Vagina (tissue), 2 donors: ENCODE results near the gene AMBRA1. TPM values are rescaled to one million over a fixed set of nuclear protein-coding genes. Genes with fewer than 3 reads are reported as not detected.

ENCODE experiments used
- DNase-seq, 2 donors: peaks; one replicate each; pipeline ENCODE4 v3.0.0-alpha.2; 2017; ENCODE audit errors: extremely low spot score in 2 of 2
- H3K27ac ChIP-seq: fragments of 200-600 bp; sonication (generic); one replicate; pipeline ENCODE4 v1.5.1; 2019
- H3K27me3 ChIP-seq: fragments of 200-600 bp; sonication (generic); one replicate; pipeline ENCODE4 v1.5.1; 2019
- H3K36me3 ChIP-seq, 2 donors: fragments of 200-600 bp; sonication (generic); one replicate each; pipeline ENCODE4 v1.5.1; 2017 to 2019
- H3K4me1 ChIP-seq: fragments of 200-600 bp; sonication (generic); one replicate; pipeline ENCODE4 v1.5.1; 2019
- H3K4me3 ChIP-seq, 2 donors: fragments of 200-600 bp; sonication (generic); 1 replicate in 1 of 2; 2 replicates in 1 of 2; pipeline ENCODE4 v1.5.1; 2016 to 2019
- H3K9me3 ChIP-seq: fragments of 200-600 bp; sonication (generic); one replicate; pipeline ENCODE4 v1.5.1; 2019
- POLR2A ChIP-seq, 2 donors: fragments of 450-650 bp; IDR thresholded peaks; one replicate each; pipeline ENCODE4 v1.6.1; 2017; ENCODE audit warnings: antibody characterized with exemption in 2 of 2, mild to moderate bottlenecking in 2 of 2, moderate library complexity in 2 of 2
- POLR2AphosphoS5 ChIP-seq, 2 donors: sonication (generic); formaldehyde crosslinking; IDR thresholded peaks; one replicate each; pipeline ENCODE4 v1.9.0; 2017; ENCODE audit warnings: antibody characterized with exemption in 2 of 2, mild to moderate bottlenecking in 2 of 2, low read depth in 1 of 2; ENCODE audit not compliant: insufficient read depth in 1 of 2
- intact Hi-C: fragments of 100-400 bp; cut with DNase I; formaldehyde crosslinking; loops from one replicate; pipeline ENCODE4 v1.15.1; 2023
- total RNA-seq: library from RNA; depleted of rRNA; stranded (reverse); fragments of >200 nt; gene quantifications from one replicate; pipeline ENCODE4 v1.2.3, GENCODE V29; 2016
- TF ChIP-seq, protein P1 (sequence below), 3 experiments: fragments of 450-650 bp in 2 of 3; fragments of 200-600 bp in 1 of 3; sonication (generic) in 1 of 3; IDR thresholded peaks; one replicate each; pipeline ENCODE4 v1.5.1; 2017 to 2019; ENCODE audit warnings: antibody characterized with exemption in 3 of 3, mild to moderate bottlenecking in 2 of 3, moderate library complexity in 2 of 3

Gene AMBRA1
- total RNA-seq, 1 donor from 2014 or later = 40.0 TPM

DNA sequence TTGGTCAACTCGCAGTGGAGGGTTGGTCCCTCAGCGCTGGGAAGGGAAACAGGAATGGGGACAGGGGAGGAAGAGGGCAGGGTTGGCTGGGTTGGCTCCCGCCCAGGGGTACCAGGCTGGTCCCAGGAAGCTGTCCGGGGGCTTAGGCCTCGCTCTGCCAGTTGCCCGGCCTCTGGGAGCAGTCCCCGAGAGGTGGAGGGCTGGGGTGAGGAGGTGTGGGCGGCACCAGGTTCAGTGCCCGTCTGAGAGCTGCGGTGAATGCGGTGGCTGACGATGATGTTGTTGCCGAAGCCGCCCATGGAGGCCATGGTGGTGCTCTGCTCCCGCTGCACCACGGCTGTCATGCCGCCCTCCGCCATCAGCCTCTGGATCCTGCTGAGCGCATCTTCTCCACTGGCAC lies 196.3 kb downstream of the AMBRA1 start:
- peaks cover 0 to 20% of the 10 kb centered on the region in 2 donors for H3K36me3 ChIP-seq
- intact Hi-C loops = no loop called here

DNA sequence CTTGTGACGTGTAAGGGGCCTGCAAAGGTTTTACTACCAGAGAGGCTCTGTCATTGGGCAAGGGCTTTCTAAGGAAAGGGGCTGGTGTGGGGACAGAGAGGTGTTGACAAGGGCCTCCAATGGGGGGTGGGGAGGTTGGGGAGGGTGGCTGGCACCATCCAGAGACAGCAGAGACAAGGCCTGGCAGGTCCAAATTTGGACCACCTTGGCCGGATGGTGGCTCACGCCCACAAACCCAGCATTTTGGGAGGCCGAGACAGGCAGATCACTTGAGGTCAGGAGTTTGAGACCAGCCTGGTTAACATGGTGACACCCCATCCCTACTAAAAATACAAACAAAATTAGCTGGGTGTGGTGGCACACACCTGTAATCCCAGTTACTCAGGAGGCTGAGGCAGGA lies 200.1 kb downstream of the AMBRA1 start:
- peaks cover 0 to 20% of the 10 kb centered on the region in 2 donors for H3K36me3 ChIP-seq
- TF ChIP-seq, protein P1, sequence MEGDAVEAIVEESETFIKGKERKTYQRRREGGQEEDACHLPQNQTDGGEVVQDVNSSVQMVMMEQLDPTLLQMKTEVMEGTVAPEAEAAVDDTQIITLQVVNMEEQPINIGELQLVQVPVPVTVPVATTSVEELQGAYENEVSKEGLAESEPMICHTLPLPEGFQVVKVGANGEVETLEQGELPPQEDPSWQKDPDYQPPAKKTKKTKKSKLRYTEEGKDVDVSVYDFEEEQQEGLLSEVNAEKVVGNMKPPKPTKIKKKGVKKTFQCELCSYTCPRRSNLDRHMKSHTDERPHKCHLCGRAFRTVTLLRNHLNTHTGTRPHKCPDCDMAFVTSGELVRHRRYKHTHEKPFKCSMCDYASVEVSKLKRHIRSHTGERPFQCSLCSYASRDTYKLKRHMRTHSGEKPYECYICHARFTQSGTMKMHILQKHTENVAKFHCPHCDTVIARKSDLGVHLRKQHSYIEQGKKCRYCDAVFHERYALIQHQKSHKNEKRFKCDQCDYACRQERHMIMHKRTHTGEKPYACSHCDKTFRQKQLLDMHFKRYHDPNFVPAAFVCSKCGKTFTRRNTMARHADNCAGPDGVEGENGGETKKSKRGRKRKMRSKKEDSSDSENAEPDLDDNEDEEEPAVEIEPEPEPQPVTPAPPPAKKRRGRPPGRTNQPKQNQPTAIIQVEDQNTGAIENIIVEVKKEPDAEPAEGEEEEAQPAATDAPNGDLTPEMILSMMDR (IDR thresholded peaks at IDR 0.05) = no peak
- no peak for TF ChIP-seq POLR2AphosphoS5 (IDR thresholded peaks at IDR 0.05; ENCODE audit: insufficient read depth in 1 of 2, low read depth in 1 of 2)
- H3K9me3 ChIP-seq = no peaks in the 10 kb centered on the region
- H3K27ac ChIP-seq = no peak overlapping the region
- no peak for DNase-seq
- H3K4me3 ChIP-seq = no peak overlapping the region
- H3K27me3 ChIP-seq = peaks cover 13% of the 10 kb centered on the region
- H3K4me1 ChIP-seq = peaks cover 38% of the 10 kb centered on the region
- intact Hi-C loops = loop anchor here (5.0 kb wide), 1 partner anchor 149 kb away; no protein-coding TSS in a partner anchor

More for the DNA sequence above, 196.3 kb downstream of the AMBRA1 start:
- DNase-seq = no peak
- no peaks in the 10 kb centered on the region for H3K27me3 ChIP-seq
- peaks cover 5% of the 10 kb centered on the region for H3K4me1 ChIP-seq
- TF ChIP-seq POLR2AphosphoS5 (IDR thresholded peaks at IDR 0.05; ENCODE audit: insufficient read depth in 1 of 2, low read depth in 1 of 2) (no peak), POLR2A (IDR thresholded peaks at IDR 0.05) (no peak)
- TF ChIP-seq, protein P1 (IDR thresholded peaks at IDR 0.05) = no peak
- H3K4me3 ChIP-seq = no peak overlapping the region
- H3K27ac ChIP-seq = no peak overlapping the region
- no peaks in the 10 kb centered on the region for H3K9me3 ChIP-seq

DNA sequence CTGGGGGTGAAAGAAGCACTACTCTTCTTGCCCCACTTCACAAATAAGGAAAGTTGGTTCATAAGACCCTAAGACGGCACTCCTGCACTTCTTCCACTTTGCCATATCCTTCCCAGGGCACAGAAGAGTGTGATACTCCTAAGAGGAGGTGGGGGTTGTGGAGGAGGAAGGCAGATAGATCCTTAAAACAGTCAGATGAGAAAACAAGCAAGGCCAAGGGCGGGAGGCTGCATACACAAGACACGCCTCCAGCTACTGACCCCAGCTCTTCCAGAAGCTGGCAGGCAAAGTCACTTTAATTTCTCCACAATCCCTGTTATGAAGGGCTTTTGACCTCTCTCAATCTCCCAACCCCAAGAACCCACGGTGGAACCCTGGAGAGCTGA lies 200.6 kb downstream of the AMBRA1 start:
- Histone ChIP-seq H3K9me3 (no peaks in the 10 kb centered on the region), H3K27ac (no peak overlapping the region), H3K27me3 (peaks cover 13% of the 10 kb centered on the region), H3K4me3 (no peak overlapping the region), H3K4me1 (peaks cover 38% of the 10 kb centered on the region), H3K36me3 (peaks cover 0 to 19% of the 10 kb centered on the region in 2 donors)
- TF ChIP-seq POLR2A (IDR thresholded peaks at IDR 0.05) = no peak
- TF ChIP-seq, protein P1 (IDR thresholded peaks at IDR 0.05) = no peak
- no peak for TF ChIP-seq POLR2AphosphoS5 (IDR thresholded peaks at IDR 0.05; ENCODE audit: insufficient read depth in 1 of 2, low read depth in 1 of 2)
- DNase-seq = no peak
- intact Hi-C loops = loop anchor here (5.0 kb wide), 1 partner anchor 149 kb away; no protein-coding TSS in a partner anchor

DNA sequence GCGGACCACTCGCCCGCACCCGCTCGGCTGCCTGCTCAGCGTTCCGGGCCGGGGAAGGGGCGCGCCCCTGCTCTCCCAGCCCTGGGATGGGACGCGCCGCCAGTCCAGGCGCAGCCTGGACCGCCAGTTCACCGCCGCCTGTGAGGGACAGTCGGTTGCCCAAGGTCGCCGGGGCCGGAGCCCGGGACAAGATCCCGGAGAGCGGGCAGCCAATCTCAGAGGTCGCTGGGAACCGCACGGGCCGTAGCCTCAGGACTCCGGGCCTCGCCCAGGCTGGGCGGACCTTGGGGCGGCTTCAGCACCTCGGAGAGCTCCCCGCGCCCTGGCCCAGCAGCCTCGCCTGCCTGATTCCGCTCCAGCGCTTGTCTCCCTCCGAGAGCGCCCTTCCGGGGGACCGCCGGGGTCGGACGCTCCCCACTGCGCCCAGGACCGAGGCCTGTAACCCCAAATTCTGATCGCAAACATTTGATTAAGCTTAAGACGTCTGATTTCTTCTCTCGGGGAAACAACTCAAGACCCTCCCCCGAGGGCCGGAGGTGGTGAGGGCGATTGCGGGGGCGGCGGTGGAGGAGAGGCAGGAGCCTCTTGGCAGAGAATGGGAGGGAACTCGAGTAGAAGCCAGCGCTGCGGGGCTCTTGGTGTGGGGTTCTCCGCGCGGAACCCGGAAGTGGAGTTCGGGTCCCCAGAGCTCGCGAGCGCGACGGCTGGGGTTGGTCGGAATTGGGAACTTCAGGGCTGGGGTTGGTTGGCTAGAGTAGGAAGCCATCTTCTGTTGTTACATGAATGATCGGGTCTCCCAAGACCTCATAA lies 201.2 kb downstream of the AMBRA1 start:
- TF ChIP-seq POLR2AphosphoS5 (IDR thresholded peaks at IDR 0.05; ENCODE audit: insufficient read depth in 1 of 2, low read depth in 1 of 2) (peak in 1 of 2 donors; percentile 40), POLR2A (IDR thresholded peaks at IDR 0.05) (no peak)
- TF ChIP-seq, protein P1 (IDR thresholded peaks at IDR 0.05) = no peak
- intact Hi-C loops = loop anchor here (5.0 kb wide), 1 partner anchor 150 kb away; no protein-coding TSS in a partner anchor
- peaks cover 13% of the 10 kb centered on the region for H3K27me3 ChIP-seq

More for the DNA sequence above, 201.2 kb downstream of the AMBRA1 start:
- peaks cover 0 to 13% of the 10 kb centered on the region in 2 donors for H3K36me3 ChIP-seq
- peaks cover 38% of the 10 kb centered on the region for H3K4me1 ChIP-seq
- H3K9me3 ChIP-seq = no peaks in the 10 kb centered on the region
- DNase-seq = no peak
- no peak overlapping the region for H3K27ac ChIP-seq
- peak overlapping the region; percentile 22 to 31 for H3K4me3 ChIP-seq
